Lower lobe of right lung (tissue), 2 donors: ENCODE results near the gene PALM3. TPM values are rescaled to one million over a fixed set of nuclear protein-coding genes. Genes with fewer than 3 reads are reported as not detected.
A peak's percentile ranks its signal among the peaks of the same experiment; 100 is the strongest.

Experiments used
- ATAC-seq, 2 donors: fragments of 200-7000 bp; cut with Tn5 transposase; one replicate each; pipeline ENCODE4 v1.9.1; 2020 to 2022; ENCODE audit warnings: mild to moderate bottlenecking in 2 of 2, moderate library complexity in 2 of 2
- DNase-seq: peaks from one replicate; pipeline ENCODE4 v3.0.0-alpha.2; 2020
- H3K27ac ChIP-seq: fragments of 200-600 bp; one replicate; pipeline ENCODE4 v1.8.0; 2022
- H3K27me3 ChIP-seq: fragments of 200-600 bp; one replicate; pipeline ENCODE4 v1.8.0; 2022; ENCODE audit warnings: low read depth
- H3K36me3 ChIP-seq: fragments of 200-600 bp; one replicate; pipeline ENCODE4 v1.8.0; 2022; ENCODE audit warnings: mild to moderate bottlenecking
- H3K4me1 ChIP-seq: fragments of 200-600 bp; one replicate; pipeline ENCODE4 v1.8.0; 2022
- H3K4me3 ChIP-seq: fragments of 200-600 bp; one replicate; pipeline ENCODE4 v1.8.0; 2022; ENCODE audit warnings: mild to moderate bottlenecking
- H3K9me3 ChIP-seq: fragments of 200-600 bp; one replicate; pipeline ENCODE4 v1.8.0; 2022
- CTCF ChIP-seq: fragments of 200-600 bp; IDR thresholded peaks from one replicate; pipeline ENCODE4 v1.8.0; 2022; ENCODE audit warnings: antibody characterized with exemption, mild to moderate bottlenecking
- intact Hi-C: fragments of 100-400 bp; cut with DNase I; formaldehyde crosslinking; loops from one replicate; pipeline ENCODE4 v1.11.0; 2022
- total RNA-seq: library from RNA; stranded (reverse); fragmentation: NEBNext Ultra II Directional; extraction: Animal tissue kit (Norgen Biotek cat#: 25700); gene quantifications from one replicate; pipeline ENCODE4 v1.2.1, GENCODE V29; 2021
- donor health status: DM: no; HTN: yes; CAD: no; lungs with severe emphysema.

Gene PALM3
- total RNA-seq, 1 donor from 2014 or later: 7.7 TPM

GRCh38 chr19:14091813-14092462 lies 30.1 kb upstream of the PALM3 start:
- Histone ChIP-seq H3K27me3 (no peaks in the 10 kb centered on the region), H3K27ac (peak overlapping the region; percentile 91), H3K36me3 (peaks cover 20% of the 10 kb centered on the region), H3K9me3 (peaks cover 4% of the 10 kb centered on the region), H3K4me1 (peaks cover 16% of the 10 kb centered on the region), H3K4me3 (peak overlapping the region; percentile 88)
- TF ChIP-seq CTCF: no peak
- intact Hi-C loops: no loop called here
- ATAC-seq (no peak), DNase-seq (no peak)

GRCh38 chr19:14091081-14091812 lies 29.4 kb upstream of the PALM3 start:
- ATAC-seq: peak; percentile 92 to 93
- Histone ChIP-seq H3K4me1 (peaks cover 16% of the 10 kb centered on the region), H3K9me3 (peaks cover 4% of the 10 kb centered on the region), H3K27ac (peak overlapping the region; percentile 91), H3K27me3 (no peaks in the 10 kb centered on the region), H3K4me3 (peak overlapping the region; percentile 88), H3K36me3 (peaks cover 13% of the 10 kb centered on the region)
- intact Hi-C loops: no loop called here
- DNase-seq: peak; percentile 60
- TF ChIP-seq CTCF: peak; percentile 15

GRCh38 chr19:14090509-14091080 lies 28.7 kb upstream of the PALM3 start, which contains the start of gene SAMD1:
Gene SAMD1 (minus strand): TSS chr19:14090751.
- peak; percentile 95 for DNase-seq

GRCh38 chr19:14089662-14090508 lies 28.0 kb upstream of the PALM3 start:
- ATAC-seq: peak; percentile 5 to 19
- H3K9me3 ChIP-seq: peaks cover 4% of the 10 kb centered on the region
- TF ChIP-seq CTCF: no peak
- intact Hi-C loops: no loop called here
- peak; percentile 76 for DNase-seq
- no peaks in the 10 kb centered on the region for H3K27me3 ChIP-seq
- H3K27ac ChIP-seq: peak overlapping the region; percentile 65
- H3K36me3 ChIP-seq: peaks cover 13% of the 10 kb centered on the region
- H3K4me1 ChIP-seq: peaks cover 16% of the 10 kb centered on the region
- H3K4me3 ChIP-seq: peak overlapping the region; percentile 88

More at GRCh38 chr19:14090509-14091080, 28.7 kb upstream of the PALM3 start, which contains the start of gene SAMD1:
- Histone ChIP-seq H3K36me3 (peaks cover 13% of the 10 kb centered on the region), H3K4me3 (peak within 1 kb of the TSS; percentile 88), H3K27ac (peak within 1 kb of the TSS; percentile 91), H3K27me3 (no peaks in the 10 kb centered on the region), H3K4me1 (peaks cover 16% of the 10 kb centered on the region), H3K9me3 (peaks cover 4% of the 10 kb centered on the region)
- ATAC-seq: peak in 1 of 2 donors; percentile 81
- intact Hi-C loops: no loop called here
- TF ChIP-seq CTCF: no peak

GRCh38 chr19:14089412-14089661 lies 27.5 kb upstream of the PALM3 start:
- Histone ChIP-seq H3K27me3 (no peaks in the 10 kb centered on the region), H3K36me3 (peaks cover 13% of the 10 kb centered on the region), H3K4me1 (peaks cover 16% of the 10 kb centered on the region), H3K27ac (no peak overlapping the region), H3K4me3 (peak overlapping the region; percentile 88), H3K9me3 (peaks cover 4% of the 10 kb centered on the region)
- intact Hi-C loops: no loop called here
- DNase-seq (no peak), ATAC-seq (no peak)
- TF ChIP-seq CTCF: peak; percentile 10
